Ovary (tissue), 9 donors: ENCODE data around the gene MC5R. TPM values are rescaled to one million over a fixed set of nuclear protein-coding genes. Genes with fewer than 3 reads are reported as not detected.

ENCODE experiments used
- DNase-seq, 5 donors: peaks; one replicate each; pipeline ENCODE4 v3.0.0-alpha.2; 2019 to 2020
- H3K27ac ChIP-seq, 2 donors: fragments of 200-600 bp; one replicate each; pipeline versions ENCODE4 v1.5.1 to v1.8.0; 2019 to 2022
- H3K27me3 ChIP-seq: fragments of 200-600 bp; one replicate; pipeline ENCODE4 v1.8.0; 2022
- H3K36me3 ChIP-seq: fragments of 200-600 bp; sonication (generic); one replicate; pipeline ENCODE4 v1.5.1; 2019
- H3K4me1 ChIP-seq: one replicate; pipeline ENCODE4 v1.8.1; 2013; ENCODE audit warnings: mild to moderate bottlenecking, moderate library complexity; ENCODE audit not compliant: insufficient read depth
- H3K4me3 ChIP-seq: fragments of 200-600 bp; sonication (generic); one replicate; pipeline ENCODE4 v1.5.1; 2017
- H3K9me3 ChIP-seq, 2 donors: fragments of 200-600 bp in 1 of 2; sonication (generic) in 1 of 2; one replicate each; pipeline versions ENCODE4 v1.5.1 to v1.8.1; 2013 to 2019; ENCODE audit warnings: mild to moderate bottlenecking in 1 of 2, moderate library complexity in 1 of 2
- CTCF ChIP-seq, 3 donors: fragments of 450-650 bp in 2 of 3; fragments of 200-600 bp in 1 of 3; IDR thresholded peaks; one replicate each; pipeline versions ENCODE4 v1.5.1 to v1.8.0; 2016 to 2022; ENCODE audit warnings: antibody characterized with exemption in 3 of 3, mild to moderate bottlenecking in 1 of 3
- EP300 ChIP-seq: sonication (generic); formaldehyde crosslinking; IDR thresholded peaks from one replicate; pipeline ENCODE4 v1.6.1; 2017; ENCODE audit warnings: antibody characterized with exemption
- POLR2A ChIP-seq: fragments of 450-650 bp; IDR thresholded peaks from one replicate; pipeline ENCODE4 v1.6.1; 2017; ENCODE audit warnings: antibody characterized with exemption, mild to moderate bottlenecking, moderate library complexity
- WGBS, 3 donors: extraction: QIAGEN DNeasy Blood & Tissue Kit in 1 of 3; methylation state at CpG; one replicate each; pipeline versions ENCODE4 v1.1.5 to v1.1.7; 2013 to 2017; 5-methylcytosine and 5-hydroxymethylcytosine counted together
- intact Hi-C, 4 donors: fragments of 100-400 bp; cut with DNase I; formaldehyde crosslinking; loops; one replicate each; pipeline versions ENCODE4 v1.11.0 to v1.15.1; 2022 to 2023
- polyA plus RNA-seq, 2 donors: library from polyadenylated mRNA; stranded (reverse); fragments of 200-250 nt in 1 of 2; fragments of 350-450 nt in 1 of 2; fragmentation: Illumina TruSeq in 1 of 2; extraction: RNeasy Lipid Tissue Mini Kit (QIAGEN cat#74804) in 1 of 2; gene quantifications; one replicate each; pipeline ENCODE4 v1.2.3, GENCODE V29; 2013 to 2014
- total RNA-seq, 7 donors: library from RNA; depleted of rRNA in 2 of 7; stranded (reverse); fragments of >200 nt in 2 of 7; fragmentation: NEBNext Ultra II Directional in 3 of 7; extraction: Animal tissue kit (Norgen Biotek cat#: 25700) in 3 of 7; gene quantifications; one replicate each; pipeline versions ENCODE4 v1.1.0 to v1.2.4, GENCODE V29; 2016 to 2023
- donor health status: DM: no; HTN: no; CAD: no; lungs with moderate emphysema.
- donor health status: DM: no; HTN: no; CAD: no.
- donor health status: Bipolar disorder and iron deficiency.
- donor health status: DM: yes; HTN: yes; CAD: no.
- donor health status: DM: no; HTN: no; CAD: no.
- donor health status: DM: yes; HTN: yes; CAD: no.

MC5R gene
- total and polyA plus RNA-seq, 9 donors: not detected

DNA sequence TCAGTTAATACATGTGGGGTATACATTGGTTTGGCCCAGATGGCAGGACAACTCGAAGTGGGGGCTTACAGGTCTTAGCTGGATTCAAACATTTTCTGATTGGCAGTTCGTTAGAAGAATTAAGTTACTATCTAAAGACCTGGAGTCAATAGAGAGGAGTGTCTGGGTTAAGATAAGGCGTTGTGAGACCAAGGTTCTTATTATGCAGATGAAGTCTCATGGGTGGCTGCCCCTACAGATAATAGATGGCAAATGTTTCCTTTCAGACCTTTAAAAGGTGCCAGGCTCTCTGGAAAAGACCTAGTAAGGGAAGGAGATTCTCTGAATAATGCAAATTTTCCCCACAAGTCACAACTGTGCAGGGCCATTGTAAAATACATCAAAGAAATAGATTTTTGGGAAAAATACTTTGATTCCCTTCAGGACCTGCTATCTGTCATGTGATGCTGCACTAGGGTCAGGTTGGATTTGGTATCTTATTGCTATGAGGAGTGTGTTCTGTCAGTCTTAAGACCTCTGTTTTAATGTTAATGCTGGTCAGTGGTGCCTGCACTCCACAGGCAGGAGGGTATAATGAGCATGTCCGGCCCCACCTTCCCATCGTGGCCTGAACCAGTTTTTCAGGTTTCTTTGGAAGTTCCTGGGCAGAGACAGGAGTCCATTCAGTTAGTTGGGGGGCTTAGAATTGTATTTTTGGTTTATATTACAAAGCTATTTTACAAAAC is 14.3 kb upstream of the MC5R start:
- 30 to 37% (median 33%) methylated on average over 5 of the region's 5 CpGs for WGBS, 3 donors
- Histone ChIP-seq H3K4me1 (no peaks in the 10 kb centered on the region), H3K27me3 (no peaks in the 10 kb centered on the region), H3K36me3 (no peaks in the 10 kb centered on the region), H3K9me3 (no peaks in the 10 kb centered on the region), H3K4me3 (no peak overlapping the region), H3K27ac (no peak overlapping the region)
- TF ChIP-seq CTCF (IDR thresholded peaks at IDR 0.05) (no peak), EP300 (no peak), POLR2A (no peak)
- intact Hi-C loops: no loop called here
- DNase-seq: no peak

DNA sequence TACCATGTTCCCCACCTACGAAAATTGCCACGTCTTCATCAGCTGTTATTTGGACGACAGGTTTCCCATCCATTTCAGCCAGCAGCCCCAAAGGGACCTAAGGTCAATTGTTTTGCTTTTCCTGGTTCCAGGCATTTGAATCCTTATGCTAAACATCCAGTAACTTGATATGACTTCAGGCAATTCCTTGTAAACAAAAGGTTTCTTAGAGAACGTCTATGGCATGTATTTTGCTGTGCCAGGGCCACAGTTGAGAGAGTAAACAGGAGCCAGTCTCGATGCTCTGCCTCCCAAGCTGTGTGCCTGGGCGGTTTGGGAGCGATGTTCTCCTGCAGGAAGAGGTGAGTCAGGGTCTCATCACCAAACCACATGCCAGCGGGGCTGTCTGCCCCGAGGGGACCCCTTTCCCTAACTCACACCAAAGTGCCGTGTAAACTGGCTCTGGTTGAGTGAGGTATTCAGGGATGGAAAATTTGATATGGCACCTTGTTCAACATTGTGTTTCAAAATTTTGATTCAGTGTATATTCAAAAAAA is 12.9 kb upstream of the MC5R start:
- WGBS, 3 donors: 52 to 57% (median 56%) methylated on average over 10 of the region's 10 CpGs
- no peaks in the 10 kb centered on the region for H3K9me3 ChIP-seq
- H3K27ac ChIP-seq: no peak overlapping the region

GRCh38 chr18:13811993-13812392 is 12.0 kb upstream of the MC5R start:
- Histone ChIP-seq H3K4me3 (no peak overlapping the region), H3K4me1 (no peaks in the 10 kb centered on the region), H3K9me3 (no peaks in the 10 kb centered on the region), H3K36me3 (no peaks in the 10 kb centered on the region), H3K27me3 (no peaks in the 10 kb centered on the region), H3K27ac (no peak overlapping the region)
- DNase-seq: no peak
- TF ChIP-seq EP300: no peak
- no peak for TF ChIP-seq POLR2A
- intact Hi-C loops: no loop called here
- 46 to 60% (median 52%) methylated on average over 6 of the region's 6 CpGs for WGBS, 3 donors

More for the DNA sequence above, 12.9 kb upstream of the MC5R start:
- intact Hi-C loops: no loop called here
- DNase-seq: no peak
- Histone ChIP-seq H3K27me3 (no peaks in the 10 kb centered on the region), H3K4me1 (no peaks in the 10 kb centered on the region), H3K4me3 (no peak overlapping the region), H3K36me3 (no peaks in the 10 kb centered on the region)
- no peak for TF ChIP-seq EP300
- no peak for TF ChIP-seq POLR2A
- TF ChIP-seq CTCF (IDR thresholded peaks at IDR 0.05): no peak

GRCh38 chr18:13813271-13813849 is 10.6 kb upstream of the MC5R start:
- H3K9me3 ChIP-seq: no peaks in the 10 kb centered on the region
- intact Hi-C loops: no loop called here
- no peaks in the 10 kb centered on the region for H3K4me1 ChIP-seq
- no peaks in the 10 kb centered on the region for H3K36me3 ChIP-seq
- H3K27ac ChIP-seq: no peak overlapping the region
- no peaks in the 10 kb centered on the region for H3K27me3 ChIP-seq
- 18 to 21% (median 18%) methylated on average over 4 of the region's 4 CpGs for WGBS, 3 donors
- H3K4me3 ChIP-seq: no peak overlapping the region
- TF ChIP-seq POLR2A (no peak), CTCF (IDR thresholded peaks at IDR 0.05) (peak in 1 of 3 donors; percentile 49), EP300 (no peak)
- DNase-seq: peak in 3 of 5 donors; percentile 37 to 51 (median 38)

DNA sequence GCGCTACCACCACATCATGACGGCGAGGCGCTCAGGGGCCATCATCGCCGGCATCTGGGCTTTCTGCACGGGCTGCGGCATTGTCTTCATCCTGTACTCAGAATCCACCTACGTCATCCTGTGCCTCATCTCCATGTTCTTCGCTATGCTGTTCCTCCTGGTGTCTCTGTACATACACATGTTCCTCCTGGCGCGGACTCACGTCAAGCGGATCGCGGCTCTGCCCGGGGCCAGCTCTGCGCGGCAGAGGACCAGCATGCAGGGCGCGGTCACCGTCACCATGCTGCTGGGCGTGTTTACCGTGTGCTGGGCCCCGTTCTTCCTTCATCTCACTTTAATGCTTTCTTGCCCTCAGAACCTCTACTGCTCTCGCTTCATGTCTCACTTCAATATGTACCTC is 2.3 kb downstream of the MC5R start:
- no peak for DNase-seq
- 93 to 95% (median 94%) methylated on average over 26 of the region's 26 CpGs for WGBS, 3 donors
- no peaks in the 10 kb centered on the region for H3K4me1 ChIP-seq
- H3K9me3 ChIP-seq: no peaks in the 10 kb centered on the region
- intact Hi-C loops: no loop called here
- no peak overlapping the region for H3K4me3 ChIP-seq
- H3K36me3 ChIP-seq: no peaks in the 10 kb centered on the region
- no peaks in the 10 kb centered on the region for H3K27me3 ChIP-seq
- no peak for TF ChIP-seq EP300
- no peak for TF ChIP-seq POLR2A
- no peak overlapping the region for H3K27ac ChIP-seq
